K562 treated with DMSO at 1 percent for 48 hours (cell line): ENCODE results near the gene TTLL5. TPM values are rescaled to one million over a fixed set of nuclear protein-coding genes. Genes with fewer than 3 reads are reported as not detected.

ENCODE experiments used
- total RNA-seq: library from RNA; unstranded; fragments of 300-600 nt; gene quantifications from 2 replicates; pipeline ENCODE4 v1.2.3, GENCODE V29; 2022; ENCODE audit warnings: low replicate concordance; ENCODE audit errors: extremely low read depth

TTLL5 gene
- total RNA-seq: not detected in 2 replicates

GRCh38 chr14:75660630-75661498 lies at the start of gene TTLL5, which contains the start of gene ERG28:
TTLL5 (plus strand) TSS chr14:75661246; CDS start chr14:75663150, 1,904 bp downstream.
ERG28 (minus strand) TSS chr14:75660876; CDS start chr14:75657502, 3,374 bp downstream.

GRCh38 chr14:75981426-75982265 lies 320.6 kb downstream of the TTLL5 start, which contains the start of gene TGFB3:
TGFB3 (minus strand) TSS chr14:75981995; CDS start chr14:75980893, 1,102 bp downstream.

GRCh38 chr14:75985618-75986438 lies 324.8 kb downstream of the TTLL5 start, which contains the start of gene IFT43:
IFT43 (plus strand) TSS chr14:75985763; CDS start chr14:75985787, 24 bp downstream.

Other genes starting within 250 kb of the TTLL5 start
- gene JDP2, start 233.2 kb upstream of the TTLL5 start, total RNA-seq: not detected in 2 replicates
- gene BATF, start 138.8 kb upstream of the TTLL5 start, total RNA-seq: not detected in 2 replicates
- gene FLVCR2, start 82.6 kb upstream of the TTLL5 start, total RNA-seq: not detected in 2 replicates
- not detected in 2 replicates for gene ERG28, start 370 bp upstream of the TTLL5 start, total RNA-seq